ENCODE measurements around the gene NEU1.
"Not testable (repeated sequence)": the region's sequence is repeated elsewhere in the genome, so short reads cannot be mapped to it uniquely, and the experiment has no call there.

Gene NEU1

DNA sequence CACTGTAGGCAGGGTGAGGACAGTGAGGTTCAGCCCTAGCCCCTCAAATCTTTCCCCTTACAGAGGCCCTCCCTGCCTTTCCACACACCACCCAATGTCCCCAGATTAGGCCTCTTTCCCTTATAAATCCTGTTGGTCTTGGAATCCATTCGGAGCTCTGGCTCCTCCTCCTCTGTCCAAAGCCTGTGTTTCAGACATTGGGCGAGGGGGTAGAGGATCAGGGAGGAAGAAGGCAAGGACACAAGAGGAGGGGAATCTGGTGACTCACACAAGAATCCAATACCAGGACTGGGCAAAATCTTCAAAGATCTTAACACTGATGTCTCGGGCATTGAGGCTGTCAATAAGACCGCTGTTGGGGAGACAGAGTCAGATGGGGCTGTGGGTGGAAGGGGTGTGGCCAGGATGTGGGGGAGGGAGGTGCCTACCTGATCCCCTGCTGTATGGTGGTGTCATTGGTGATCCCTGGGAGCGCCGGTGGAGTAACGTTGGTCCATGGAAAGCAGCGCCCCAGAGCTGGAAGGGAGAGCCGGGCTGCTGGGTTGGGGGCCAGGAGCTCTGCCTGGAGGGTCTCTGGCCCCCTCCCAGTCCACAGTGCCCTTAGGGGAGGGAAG is 8.5 kb upstream of the NEU1 start:
- no peak for DNase-seq

DNA sequence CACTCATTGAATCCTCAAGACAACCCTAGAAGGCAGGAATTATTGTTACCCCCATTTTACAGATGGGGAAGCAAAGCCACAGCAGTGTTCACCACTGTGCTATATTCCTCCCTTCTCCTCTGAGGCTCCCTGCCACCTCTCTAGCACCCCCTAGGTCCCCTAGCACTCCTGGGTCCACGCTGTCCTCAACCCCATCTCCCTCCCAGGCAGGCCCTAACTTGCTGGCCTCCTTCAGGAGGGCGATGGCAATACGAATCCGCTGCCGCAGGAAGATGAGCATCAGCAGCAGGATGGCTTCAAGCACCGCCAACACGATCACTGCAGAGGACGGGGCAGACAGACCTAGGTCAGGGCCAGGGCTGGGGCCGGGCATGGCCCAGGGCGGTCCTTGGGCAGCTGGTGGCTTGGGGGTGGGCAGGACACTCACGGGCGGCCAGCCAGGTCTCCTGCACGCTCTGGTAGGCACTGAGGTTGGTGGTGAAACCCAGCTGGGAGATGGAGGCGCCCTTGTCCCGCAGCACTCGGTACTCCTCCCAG is 7.8 kb upstream of the NEU1 start:
- no peak for DNase-seq

DNA sequence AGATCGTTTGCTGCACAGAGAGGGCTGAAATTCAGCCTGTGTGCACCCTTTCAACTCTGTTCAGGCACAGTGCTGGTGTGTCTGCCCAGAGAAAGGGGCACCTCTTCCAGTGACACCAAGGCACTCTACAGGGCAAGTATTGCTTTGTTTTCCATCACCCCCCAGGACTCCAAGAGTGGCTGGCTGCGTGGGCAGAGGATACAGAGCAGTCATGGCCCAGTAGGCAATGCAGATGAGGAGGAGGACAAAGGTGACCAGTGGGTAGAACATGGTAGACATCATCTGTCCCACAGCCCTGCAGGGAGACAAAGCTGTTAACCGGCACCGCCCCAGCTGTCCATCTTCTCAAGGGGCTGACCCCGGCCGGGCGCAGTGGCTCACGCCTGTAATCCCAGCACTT is 6.7 kb upstream of the NEU1 start:
- DNase-seq: no peak

DNA sequence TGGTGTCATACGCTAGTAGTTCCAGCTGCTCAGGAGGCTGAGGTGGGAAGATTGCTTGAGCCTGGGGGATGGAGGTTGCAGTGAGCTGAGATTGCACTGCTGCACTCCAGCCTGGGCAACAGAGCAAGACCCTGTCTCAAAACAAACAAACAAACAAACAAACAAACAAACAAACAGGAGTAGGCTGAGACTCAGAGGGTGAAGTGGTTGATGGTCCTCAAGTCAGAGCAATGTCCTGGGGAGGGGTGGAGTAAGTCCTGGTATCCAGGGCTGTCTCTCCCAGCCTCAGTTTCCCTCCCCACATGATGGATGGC is 6.0 kb upstream of the NEU1 start:
- not testable (repeated sequence) for DNase-seq

DNA sequence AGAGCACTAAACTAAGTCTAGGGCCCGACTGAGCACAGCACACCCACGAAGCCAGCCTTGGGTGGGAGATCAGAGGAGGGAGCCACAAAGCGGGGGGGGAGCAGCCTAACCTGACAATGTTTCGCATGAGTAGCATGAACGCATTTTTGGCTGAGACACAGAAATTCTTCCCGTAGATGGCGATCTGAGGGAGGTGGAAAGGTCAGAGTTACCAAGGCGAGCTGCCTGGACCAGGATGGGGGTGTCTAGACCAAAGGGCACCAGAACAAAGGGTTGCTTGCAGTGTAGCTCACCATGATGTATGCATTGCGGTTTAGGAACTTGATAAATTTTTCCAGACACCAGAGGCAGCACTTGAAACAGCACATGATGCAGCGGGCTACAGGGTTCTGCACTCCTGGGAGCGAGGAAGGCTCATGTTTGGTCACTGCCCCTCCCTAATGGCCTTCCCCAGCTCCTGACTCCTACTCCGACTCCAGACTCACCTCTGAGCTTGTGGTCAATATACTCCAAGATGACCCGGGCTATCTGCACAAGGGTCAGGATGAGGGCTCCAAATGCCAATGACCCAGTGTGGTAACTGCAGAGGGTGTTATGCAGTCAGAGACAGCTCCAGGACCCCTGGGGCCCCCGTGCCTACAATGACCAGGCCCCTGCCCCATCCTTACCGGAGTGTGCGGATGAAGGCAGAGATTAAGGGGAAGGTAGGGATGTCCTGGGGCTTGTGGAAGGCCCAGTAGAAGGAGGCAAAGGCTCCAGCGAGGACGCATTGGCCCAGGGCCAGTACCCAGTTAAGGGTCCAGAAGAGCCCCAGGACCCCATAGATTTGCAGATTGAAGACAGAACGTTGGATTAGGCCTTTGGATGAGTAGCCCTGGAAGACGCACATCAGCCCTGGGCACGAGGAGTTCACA is 2.8 kb upstream of the NEU1 start:
- DNase-seq: no peak

DNA sequence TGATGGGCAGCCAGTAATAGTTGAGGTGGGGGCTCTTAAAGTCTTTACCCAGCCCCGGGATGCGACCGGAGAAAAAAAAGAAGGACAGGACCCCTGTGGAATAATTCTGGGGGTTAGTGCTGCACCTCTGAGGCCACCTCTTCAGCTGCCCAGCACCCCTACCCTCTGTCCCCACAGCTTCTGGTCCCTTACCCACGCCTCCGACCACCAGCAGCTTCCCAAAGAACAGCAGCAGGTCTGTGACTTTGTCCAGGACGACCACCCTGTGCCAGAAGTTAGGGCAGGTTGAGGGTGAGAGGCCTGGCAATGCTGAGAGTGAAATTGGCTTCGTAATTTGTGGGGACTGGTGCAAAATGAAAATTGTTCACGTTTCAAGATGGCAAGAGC is 2.2 kb upstream of the NEU1 start:
- no peak for DNase-seq

DNA sequence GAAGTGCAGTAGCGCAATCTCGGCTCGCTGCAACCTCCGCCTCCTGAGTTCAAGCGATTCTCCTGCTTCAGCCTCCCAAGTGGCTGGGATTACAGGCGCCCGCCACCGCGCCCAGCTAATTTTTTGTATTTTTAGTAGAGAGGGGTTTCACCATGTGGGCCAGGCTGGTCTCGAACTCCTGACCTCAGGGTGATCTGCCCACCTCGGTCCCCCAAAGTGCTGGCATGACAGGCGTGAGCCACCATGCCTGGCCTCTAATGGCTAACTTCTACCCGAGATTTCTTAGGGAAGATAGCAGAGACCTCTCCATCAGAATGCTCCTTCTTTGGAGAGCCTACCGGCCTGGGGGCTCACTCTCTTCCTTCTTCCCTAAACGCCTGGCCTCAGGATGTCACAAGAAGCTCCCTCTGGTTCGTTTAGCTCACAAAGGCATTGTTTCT is 1.5 kb upstream of the NEU1 start:
- not testable (repeated sequence) for DNase-seq

DNA sequence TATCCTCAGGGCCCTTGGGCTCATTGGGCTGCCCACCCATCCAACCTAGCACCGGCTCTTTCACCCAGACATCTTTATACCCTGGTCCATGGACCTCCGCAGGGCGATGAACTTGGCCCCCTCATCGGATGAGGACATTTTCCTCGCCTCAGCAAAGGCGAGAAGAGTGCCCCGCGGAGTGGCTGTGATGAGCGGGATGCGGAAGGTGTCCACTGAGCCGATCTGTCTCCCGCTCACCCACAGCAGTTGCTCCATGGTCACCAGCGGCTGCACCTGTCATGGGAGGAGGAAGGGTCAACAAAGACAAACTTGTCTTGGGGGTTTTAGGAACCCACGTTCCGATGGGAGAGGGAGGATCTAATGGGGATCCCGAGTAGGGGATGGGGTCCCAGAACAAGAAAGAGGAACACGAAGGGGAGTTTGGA is 690 bp downstream of the NEU1 start:
- no peak for DNase-seq

DNA sequence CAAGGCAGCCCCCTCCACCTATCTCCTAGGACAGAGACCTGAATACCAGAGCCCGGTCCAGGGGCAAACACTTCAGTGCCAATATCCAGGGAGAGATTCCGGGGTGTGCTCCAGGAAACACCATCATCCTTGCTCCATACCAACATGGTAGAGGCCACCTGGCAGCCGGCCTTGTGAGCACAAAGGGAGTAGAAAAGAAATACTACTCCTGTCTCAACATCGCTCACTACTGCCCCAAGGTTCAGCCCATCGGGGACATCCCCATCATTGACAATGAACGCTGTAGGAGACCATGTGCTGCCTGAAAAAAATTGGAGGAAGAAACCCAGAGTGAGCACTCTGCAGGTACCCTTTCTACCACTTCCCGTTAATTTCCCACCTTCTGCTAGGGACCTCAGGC is 1.5 kb downstream of the NEU1 start:
- no peak for DNase-seq

DNA sequence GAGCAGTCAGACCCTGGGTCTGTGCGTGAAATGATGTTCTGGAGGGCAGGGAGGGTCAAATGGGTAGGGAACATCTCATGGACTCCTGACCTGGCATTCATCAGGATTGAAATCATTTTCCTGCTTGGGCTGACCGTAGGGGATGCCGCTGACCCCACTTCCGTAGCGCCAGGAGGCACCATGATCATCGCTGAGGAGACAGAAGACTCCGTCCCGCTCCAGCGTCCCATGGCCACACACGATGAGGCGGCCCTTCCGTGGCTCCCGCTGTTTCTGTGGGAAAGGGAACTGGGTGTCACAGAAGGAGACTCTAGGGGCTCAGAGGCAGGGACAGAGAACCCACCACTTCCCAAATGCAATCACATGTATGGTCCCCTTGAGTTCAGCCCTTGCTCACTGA is 2.3 kb downstream of the NEU1 start:
- DNase-seq: no peak

DNA sequence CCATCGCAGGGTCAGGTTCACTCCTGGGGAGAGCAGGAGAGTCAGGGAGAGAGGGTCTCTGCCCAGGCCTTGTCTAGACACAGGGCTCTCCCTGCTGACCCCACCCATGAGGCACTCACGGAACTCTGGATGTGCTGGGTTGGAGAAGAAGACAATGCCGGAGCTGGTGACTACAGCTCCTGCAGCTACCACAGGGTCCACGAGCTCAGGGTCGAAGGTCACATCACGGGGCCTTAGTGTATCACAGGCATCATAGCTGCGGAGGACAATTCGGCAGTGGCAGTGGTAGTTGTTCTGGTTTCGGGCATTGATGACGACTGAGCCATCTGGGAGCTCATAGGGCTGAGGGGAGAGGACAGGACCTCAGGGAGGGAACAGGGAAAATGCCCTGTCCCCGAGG is 2.7 kb downstream of the NEU1 start:
- no peak for DNase-seq

DNA sequence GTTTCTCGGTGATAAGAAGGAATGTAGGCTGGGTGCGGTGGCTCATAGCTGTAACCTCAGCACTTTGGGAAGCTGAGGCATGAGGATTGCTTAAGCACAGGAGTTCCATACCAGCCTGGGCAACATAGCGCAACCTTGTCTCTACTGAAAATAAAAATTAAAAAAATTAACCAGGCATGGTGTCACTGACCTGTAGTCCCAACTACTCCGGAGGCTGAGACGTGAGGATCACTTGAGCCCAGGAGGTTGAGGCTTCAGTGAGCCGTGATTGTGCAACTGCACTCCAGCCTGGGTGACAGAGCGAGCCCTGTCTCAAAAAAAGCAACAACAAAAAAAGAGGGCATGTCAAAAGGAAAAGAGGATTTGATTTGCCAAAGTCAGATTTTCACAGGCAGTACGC is 3.9 kb downstream of the NEU1 start:
- DNase-seq: no peak

DNA sequence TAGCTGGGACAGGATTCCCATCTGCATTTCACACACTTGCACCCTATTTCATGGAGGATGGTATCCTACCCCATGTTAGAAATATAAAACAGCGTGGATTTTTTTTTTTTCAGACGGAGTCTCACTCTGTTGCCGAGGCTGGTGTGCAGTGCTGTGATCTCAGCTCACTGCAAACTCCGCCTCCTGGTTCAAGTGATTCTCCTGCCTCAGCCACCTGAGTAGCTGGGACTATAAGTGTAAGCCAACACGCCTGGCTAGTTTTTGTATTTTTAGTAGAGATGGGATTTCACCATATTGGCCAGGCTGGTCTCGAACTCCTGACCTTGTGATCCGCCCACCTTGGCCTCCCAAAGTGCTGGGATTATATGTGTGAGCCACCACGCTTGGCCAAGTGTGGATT is 4.8 kb downstream of the NEU1 start:
- not testable (repeated sequence) for DNase-seq

DNA sequence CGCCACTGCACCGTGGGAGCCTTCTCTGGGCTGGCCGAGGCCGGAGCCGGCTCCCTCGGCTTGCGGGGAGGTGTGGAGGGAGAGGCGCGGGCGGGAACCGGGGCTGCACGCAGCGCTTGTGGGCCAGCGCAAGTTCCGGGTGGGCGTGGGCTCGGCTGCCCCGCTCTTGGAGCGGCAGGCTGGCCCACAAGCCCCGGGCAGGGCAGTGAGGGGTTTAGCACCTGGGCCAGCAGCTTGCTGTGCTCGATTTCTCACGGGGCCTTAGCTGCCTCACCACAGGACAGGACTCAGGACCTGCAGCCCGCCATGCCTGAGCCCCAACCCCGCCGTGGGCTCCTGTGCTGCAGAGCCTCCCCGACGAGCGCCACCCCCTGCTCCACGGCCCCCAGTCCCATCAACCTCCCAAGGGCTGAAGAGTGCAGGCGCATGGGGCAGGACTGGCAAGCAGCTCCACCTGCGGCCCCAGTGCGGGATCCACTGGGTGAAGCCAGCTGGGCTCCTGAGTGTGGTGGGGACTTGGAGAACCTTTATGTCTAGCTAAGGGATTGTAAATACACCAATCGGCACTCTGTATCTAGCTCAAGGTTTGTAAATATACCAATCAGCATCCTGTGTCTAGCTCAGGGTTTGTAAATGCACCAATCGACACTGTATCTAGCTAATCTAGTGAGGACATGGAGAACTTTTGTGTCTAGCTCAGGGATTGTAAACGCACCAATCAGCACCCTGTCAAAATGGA is 10.5 kb downstream of the NEU1 start:
- DNase-seq: not testable (repeated sequence)

DNA sequence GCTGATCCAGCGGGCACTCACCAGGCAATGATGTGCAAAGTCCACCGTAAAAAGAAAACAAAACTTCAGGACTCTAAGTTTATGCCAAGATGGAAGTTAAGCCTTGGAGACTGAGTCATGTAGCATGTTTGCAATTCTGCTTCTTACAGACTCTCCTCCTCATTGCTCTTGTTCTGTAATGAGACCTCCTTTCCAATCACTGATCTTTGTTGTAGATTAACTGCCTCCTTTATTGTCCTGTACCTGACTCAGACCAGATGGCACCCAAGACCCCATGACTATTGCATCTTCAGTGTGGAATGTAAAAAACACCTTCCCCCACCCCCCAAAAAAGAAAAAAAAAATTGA is 11.2 kb downstream of the NEU1 start:
- DNase-seq: no peak

DNA sequence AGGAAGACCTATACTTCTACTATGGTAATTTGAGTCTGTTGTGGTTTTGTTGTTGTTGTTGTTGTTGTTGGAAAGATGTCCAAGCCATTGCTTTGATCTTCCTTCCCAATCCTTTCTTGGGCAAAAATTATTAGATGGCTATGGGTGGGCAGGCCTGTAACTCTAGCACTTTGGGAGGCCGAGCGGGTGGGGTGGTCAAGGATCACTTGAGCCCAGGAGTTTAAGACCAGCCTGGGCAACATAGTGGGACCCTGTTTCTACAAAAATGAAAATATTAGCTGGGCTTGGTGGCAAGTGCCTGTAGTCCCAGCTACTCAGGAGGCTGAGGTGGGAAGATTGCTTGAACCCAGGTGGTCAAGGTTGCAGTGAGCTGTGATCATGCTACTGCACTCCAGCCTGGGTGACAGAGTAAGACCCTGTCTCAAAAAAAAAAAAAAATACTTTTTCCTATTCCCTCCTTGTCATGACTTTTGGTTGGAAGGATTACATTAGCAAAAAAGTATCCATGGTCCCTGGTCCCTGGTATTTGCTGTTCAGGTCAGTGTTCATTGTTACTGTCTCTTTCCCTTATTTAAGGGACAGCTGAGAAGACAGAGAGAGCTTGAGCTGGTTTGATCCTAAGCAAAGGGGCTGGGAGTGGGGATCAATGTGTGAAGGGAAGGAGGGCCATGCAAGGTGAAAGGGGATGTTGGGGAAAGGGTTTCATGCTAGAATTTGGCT is 11.7 kb downstream of the NEU1 start:
- DNase-seq: no peak

DNA sequence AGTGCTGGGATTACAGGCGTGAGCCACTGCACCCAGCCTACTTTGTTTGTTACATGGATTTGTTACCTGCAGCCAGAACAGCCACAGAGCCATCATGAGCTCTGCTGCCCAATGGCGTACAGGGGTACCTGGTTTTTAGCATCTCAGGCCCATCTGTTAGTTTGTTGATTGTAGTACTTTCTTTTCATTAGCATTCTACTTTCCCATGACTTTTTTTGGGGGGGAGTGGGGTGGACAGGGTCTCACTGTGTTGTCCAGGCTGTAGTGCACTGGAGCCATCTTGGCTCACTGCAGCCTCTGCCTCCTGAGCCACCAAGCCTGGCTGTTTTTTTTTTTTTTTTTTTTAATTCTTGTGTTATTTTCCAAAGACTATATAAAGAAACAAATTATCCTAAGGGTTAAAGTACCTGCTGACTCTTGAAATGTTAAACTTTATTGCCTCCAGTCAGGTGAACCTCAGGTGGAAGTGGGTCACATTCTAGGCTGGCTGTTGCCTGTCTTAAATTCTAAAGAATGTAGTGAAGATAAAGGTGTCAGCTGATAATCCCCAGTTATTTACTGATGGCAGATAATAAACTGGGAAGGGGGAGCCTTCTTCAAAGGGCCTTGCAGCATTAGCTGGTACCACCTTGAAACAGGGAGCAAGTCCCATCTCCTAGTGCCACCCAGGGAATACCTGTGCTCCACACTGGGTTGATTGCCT is 15.2 kb downstream of the NEU1 start:
- no peak for DNase-seq

DNA sequence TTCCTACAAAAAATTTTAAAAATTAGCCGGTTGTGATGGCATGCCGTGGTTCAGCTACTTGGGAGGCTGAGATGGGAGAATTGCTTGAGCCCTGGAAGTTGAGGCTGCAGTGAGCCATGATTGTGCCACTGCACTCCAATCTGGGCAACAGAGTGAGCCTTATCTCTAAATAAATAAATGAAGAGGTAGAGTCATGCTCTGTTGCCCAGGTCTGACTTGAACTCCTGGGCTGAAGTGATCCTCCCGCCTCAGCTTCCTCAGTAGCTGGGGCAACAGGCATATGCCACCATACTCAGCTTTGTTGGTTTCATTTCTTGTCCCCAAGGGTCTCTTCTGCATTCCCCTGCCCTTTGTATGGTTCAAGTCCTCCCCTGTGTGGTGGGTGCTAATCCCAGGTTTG is 18.1 kb downstream of the NEU1 start:
- no peak for DNase-seq

DNA sequence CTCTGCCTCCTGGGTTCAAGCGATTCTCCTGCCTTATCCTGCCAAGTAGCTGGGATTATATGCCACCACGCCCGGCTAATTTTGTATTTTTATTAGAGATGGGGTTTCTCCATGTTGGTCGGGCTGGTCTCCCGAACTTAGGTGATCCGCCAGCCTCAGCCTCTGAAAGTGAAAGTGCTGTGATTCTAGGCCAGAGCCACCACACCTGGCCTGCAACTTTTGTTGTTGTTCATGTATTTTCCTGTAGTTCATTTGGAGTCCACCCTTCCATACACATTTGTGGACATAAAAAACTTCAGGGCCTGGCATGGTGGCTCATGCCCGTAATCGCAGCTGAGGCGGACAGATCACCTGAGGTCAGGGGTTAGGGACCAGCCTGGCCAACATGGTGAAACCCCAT is 20.6 kb downstream of the NEU1 start:
- no peak for DNase-seq

DNA sequence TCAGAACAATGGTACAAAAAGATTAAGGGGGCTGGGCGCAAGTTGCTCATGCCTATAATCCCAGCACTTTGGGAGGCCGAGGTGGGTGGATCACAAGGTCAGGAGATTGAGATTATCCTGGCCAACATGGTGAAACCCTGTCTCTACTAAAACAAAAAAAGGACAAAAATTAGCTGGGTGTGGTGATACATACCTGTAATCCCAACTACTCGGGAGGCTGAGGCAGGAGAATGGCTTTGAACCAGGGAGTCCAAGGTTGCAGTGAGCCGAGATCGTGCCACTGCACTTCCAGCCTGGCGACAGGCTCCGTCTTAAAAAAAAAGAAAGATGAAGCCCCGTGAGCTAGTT is 22.9 kb downstream of the NEU1 start:
- not testable (repeated sequence) for DNase-seq

DNA sequence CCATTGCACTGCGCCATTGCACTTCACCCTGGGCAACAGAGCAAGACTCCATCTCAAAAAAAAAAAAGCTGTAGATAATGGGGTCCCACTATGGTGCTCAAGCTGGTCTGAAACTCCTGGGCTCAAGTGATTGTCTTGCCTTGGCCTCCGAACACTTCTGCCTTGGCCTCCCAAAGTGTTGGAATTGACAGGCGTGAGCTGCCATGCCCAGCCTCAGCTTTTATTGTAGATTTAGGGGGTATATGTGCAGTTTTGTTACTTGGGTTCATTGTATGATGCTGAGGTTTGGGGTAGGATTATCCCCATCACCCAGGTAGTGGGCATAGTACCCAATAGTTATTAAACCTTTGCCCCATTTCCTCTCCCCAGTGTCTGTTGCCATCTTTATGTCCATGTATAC is 23.7 kb downstream of the NEU1 start:
- DNase-seq: no peak

DNA sequence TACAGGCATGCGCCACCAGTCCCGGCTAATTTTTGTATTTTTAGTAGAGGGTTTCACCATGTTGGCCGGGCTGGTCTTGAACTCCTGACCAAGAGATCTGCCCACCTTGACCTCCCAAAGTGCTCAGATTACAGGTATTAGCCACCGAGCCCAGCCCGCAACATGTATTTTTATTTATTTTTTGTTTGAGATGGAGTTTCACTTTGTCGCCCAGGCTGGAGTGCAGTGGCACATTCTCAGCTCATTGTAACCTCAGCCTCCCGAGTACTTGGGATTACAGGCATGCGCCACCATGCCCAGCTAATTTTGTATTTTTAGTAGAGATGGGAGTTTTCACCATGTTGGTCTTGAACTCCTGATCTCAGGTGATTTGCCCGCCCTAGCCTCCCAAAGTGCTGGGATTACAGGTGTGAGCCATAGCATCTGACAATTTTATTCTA is 24.5 kb downstream of the NEU1 start:
- not testable (repeated sequence) for DNase-seq
